Stomach (tissue), 9 donors: ENCODE results near the gene PITPNB. TPM values are rescaled to one million over a fixed set of nuclear protein-coding genes. Genes with fewer than 3 reads are reported as not detected.

Experiments used
- DNase-seq, 2 donors: peaks; one replicate each; pipeline versions ENCODE4 v3.0.0 to v3.0.0-alpha.2; 2013 to 2019
- H3K27ac ChIP-seq, 5 donors: fragments of 200-600 bp in 4 of 5; sonication (generic) in 4 of 5; one replicate each; pipeline ENCODE4 v1.5.1; 2013 to 2019; ENCODE audit warnings: mild to moderate bottlenecking in 1 of 5, moderate library complexity in 1 of 5
- H3K27me3 ChIP-seq, 3 donors: fragments of 200-600 bp; sonication (generic); one replicate each; pipeline ENCODE4 v1.5.1; 2017 to 2019; ENCODE audit warnings: mixed run types in 1 of 3
- H3K36me3 ChIP-seq, 4 donors: fragments of 200-600 bp; sonication (generic); 1 replicate in 3 of 4; 2 replicates in 1 of 4; pipeline ENCODE4 v1.5.1; 2016 to 2019
- H3K4me1 ChIP-seq, 4 donors: fragments of 200-600 bp; sonication (generic); one replicate each; pipeline ENCODE4 v1.5.1; 2016 to 2019
- H3K4me3 ChIP-seq, 4 donors: fragments of 200-600 bp; sonication (generic) in 3 of 4; one replicate each; pipeline ENCODE4 v1.5.1; 2016 to 2019; ENCODE audit warnings: mild to moderate bottlenecking in 1 of 4
- H3K9me3 ChIP-seq, 4 donors: fragments of 200-600 bp; sonication (generic); one replicate each; pipeline ENCODE4 v1.5.1; 2016 to 2019
- CTCF ChIP-seq, 7 experiments: fragments of 450-650 bp in 4 of 7; fragments of 200-600 bp in 3 of 7; sonication (generic) in 3 of 7; IDR thresholded peaks; one replicate each; pipeline ENCODE4 v1.5.1; 2016 to 2019; ENCODE audit warnings: antibody characterized with exemption in 7 of 7, control low read depth in 2 of 7, mild to moderate bottlenecking in 1 of 7
- EP300 ChIP-seq: sonication (generic); formaldehyde crosslinking; IDR thresholded peaks from one replicate; pipeline ENCODE4 v1.6.1; 2017; ENCODE audit warnings: antibody characterized with exemption
- POLR2A ChIP-seq, 4 donors: fragments of 450-650 bp; IDR thresholded peaks; one replicate each; pipeline ENCODE4 v1.6.1; 2016; ENCODE audit warnings: antibody characterized with exemption in 4 of 4, control low read depth in 2 of 4, mild to moderate bottlenecking in 1 of 4, moderate library complexity in 1 of 4
- POLR2AphosphoS5 ChIP-seq, 3 donors: sonication (generic); formaldehyde crosslinking; IDR thresholded peaks; one replicate each; pipeline ENCODE4 v1.6.1; 2016; ENCODE audit warnings: antibody characterized with exemption in 3 of 3
- WGBS, 5 donors: extraction: QIAGEN DNeasy Blood & Tissue Kit in 3 of 5; methylation state at CpG; one replicate each; pipeline versions ENCODE4 v1.1.5 to v1.1.7; 2013 to 2018; 5-methylcytosine and 5-hydroxymethylcytosine counted together
- intact Hi-C: fragments of 100-400 bp; cut with DNase I; formaldehyde crosslinking; loops from one replicate; pipeline ENCODE4 v1.15.1; 2023; ENCODE audit warnings: low total_unique reads
- polyA plus RNA-seq, 3 donors: library from polyadenylated mRNA; stranded (reverse); fragments of 200-250 nt; gene quantifications; one replicate each; pipeline ENCODE4 v1.2.3, GENCODE V29; 2013
- total RNA-seq, 5 donors: library from RNA; depleted of rRNA; stranded (reverse); fragments of >200 nt; gene quantifications; one replicate each; pipeline versions ENCODE4 v1.1.0 to v1.2.3, GENCODE V29; 2014 to 2016
- donor health status: healthy with polysubstance abuse.
- donor health status: Bipolar disorder and iron deficiency.
- donor health status: healthy.

Gene PITPNB
- total and polyA plus RNA-seq, 8 donors = 6.7 to 91.6 (median 29.9) TPM

DNA sequence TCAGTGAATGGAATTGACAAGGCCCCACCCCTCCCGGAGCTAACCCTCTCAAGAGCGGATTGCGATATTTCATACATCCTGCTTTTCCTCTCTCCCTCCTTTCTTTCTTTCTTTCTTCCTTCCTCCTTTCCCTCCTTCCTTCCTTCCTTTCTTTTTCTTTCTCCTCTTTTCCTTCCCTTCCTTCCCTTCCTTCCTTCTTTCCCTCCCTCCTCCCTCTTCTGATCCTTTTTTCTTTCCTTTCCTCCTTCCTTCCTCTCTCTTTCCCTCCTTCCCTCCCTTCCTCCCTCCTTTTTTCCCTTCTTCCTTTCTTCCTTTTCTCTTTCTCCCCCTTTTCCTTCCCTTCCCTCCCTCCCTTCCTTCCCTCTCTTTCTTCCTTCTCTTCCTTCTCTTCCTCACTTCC is 102.5 kb downstream of the PITPNB start:
- TF ChIP-seq POLR2A (IDR thresholded peaks at IDR 0.05) (no peak), EP300 (no peak), CTCF (IDR thresholded peaks at IDR 0.05) (no peak), POLR2AphosphoS5 (IDR thresholded peaks at IDR 0.05) (no peak)

GRCh38 chr22:27815826-27816530 is 103.1 kb downstream of the PITPNB start:
- Histone ChIP-seq H3K9me3 (no peaks in the 10 kb centered on the region), H3K36me3 (no peaks in the 10 kb centered on the region), H3K4me3 (no peak overlapping the region), H3K27ac (no peak overlapping the region), H3K27me3 (no peaks in the 10 kb centered on the region), H3K4me1 (peaks cover under 1 to 6% (median 3%) of the 10 kb centered on the region in 4 donors)
- TF ChIP-seq POLR2AphosphoS5 (IDR thresholded peaks at IDR 0.05) (no peak), POLR2A (IDR thresholded peaks at IDR 0.05) (no peak), EP300 (no peak), CTCF (IDR thresholded peaks at IDR 0.05) (no peak)
- WGBS, 5 donors = 72 to 84% (median 81%) methylated on average over 4 of the region's 4 CpGs
- DNase-seq = no peak
- intact Hi-C loops = no loop called here

More for the DNA sequence above, 102.5 kb downstream of the PITPNB start:
- Histone ChIP-seq H3K27me3 (no peaks in the 10 kb centered on the region), H3K4me3 (no peak overlapping the region), H3K27ac (no peak overlapping the region), H3K9me3 (no peaks in the 10 kb centered on the region), H3K4me1 (peaks cover 0 to under 1% (median 0%) of the 10 kb centered on the region in 4 donors), H3K36me3 (no peaks in the 10 kb centered on the region)
- intact Hi-C loops = no loop called here
- no peak for DNase-seq
- WGBS, 5 donors = 76 to 92% (median 86%) methylated on average over 3 of the region's 3 CpGs

DNA sequence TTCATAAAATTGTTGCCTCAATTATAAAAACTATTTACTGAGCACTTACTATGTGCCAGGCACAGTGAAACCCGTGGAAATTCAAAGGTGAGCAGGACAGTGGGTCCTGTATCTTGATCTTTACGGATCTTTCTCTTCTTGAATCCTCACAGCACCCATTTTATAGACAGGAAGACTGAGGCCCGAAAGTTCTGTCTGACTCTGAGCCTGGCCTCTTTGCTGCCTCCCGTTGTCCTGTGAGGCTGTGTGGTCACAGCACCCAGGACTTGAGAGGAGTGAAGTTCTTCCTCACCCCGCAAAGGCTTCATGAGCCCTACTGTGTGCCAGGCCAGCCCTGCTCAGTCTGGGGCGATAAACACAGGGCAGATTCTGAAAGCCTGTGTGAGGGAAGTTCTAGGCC is 104.1 kb downstream of the PITPNB start:
- Histone ChIP-seq H3K4me3 (no peak overlapping the region), H3K4me1 (peaks cover 10 to 16% (median 13%) of the 10 kb centered on the region in 4 donors), H3K27ac (no peak overlapping the region), H3K9me3 (no peaks in the 10 kb centered on the region), H3K27me3 (no peaks in the 10 kb centered on the region), H3K36me3 (no peaks in the 10 kb centered on the region)
- intact Hi-C loops = no loop called here
- no peak for DNase-seq
- 80 to 92% (median 85%) methylated on average over 5 to 6 of the region's 6 CpGs for WGBS, 5 donors
- no peak for TF ChIP-seq CTCF (IDR thresholded peaks at IDR 0.05)
- no peak for TF ChIP-seq POLR2AphosphoS5 (IDR thresholded peaks at IDR 0.05)

DNA sequence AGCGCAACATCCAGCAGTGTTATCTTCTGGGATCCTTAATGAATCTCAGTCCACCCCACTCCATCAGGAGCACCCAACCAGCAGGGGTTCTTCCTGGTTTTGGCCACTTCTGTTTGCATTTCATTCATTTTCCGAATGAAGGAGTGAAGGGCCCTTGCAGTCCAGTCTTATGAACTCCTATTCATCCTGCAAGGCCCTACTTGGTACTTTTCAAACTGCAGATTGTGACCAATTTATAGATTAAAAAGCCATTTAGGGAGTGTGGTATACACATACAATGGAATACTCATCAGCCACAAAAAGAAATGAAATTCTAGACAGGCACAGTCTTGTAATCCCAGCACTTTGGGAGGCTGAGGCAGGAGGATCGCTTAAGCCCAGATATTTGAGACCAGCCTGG is 107.3 kb downstream of the PITPNB start:
- 96 to 100% (median 98%) methylated on average over 3 of the region's 3 CpGs for WGBS, 5 donors
- DNase-seq = no peak
- Histone ChIP-seq H3K4me1 (peaks cover 11 to 31% (median 19%) of the 10 kb centered on the region in 4 donors), H3K4me3 (no peak overlapping the region), H3K27ac (peak overlapping the region in 2 of 5 donors; percentile 81 to 83), H3K27me3 (no peaks in the 10 kb centered on the region), H3K9me3 (no peaks in the 10 kb centered on the region), H3K36me3 (no peaks in the 10 kb centered on the region)
- intact Hi-C loops = no loop called here
- no peak for TF ChIP-seq POLR2AphosphoS5 (IDR thresholded peaks at IDR 0.05)
- no peak for TF ChIP-seq POLR2A (IDR thresholded peaks at IDR 0.05)
- no peak for TF ChIP-seq EP300
- TF ChIP-seq CTCF (IDR thresholded peaks at IDR 0.05) = no peak
